RKO (cell line): ENCODE measurements around the gene MED12L.
A peak's percentile ranks its signal among the peaks of the same experiment; 100 is the strongest.
"Not testable (repeated sequence)": the region's sequence is repeated elsewhere in the genome, so short reads cannot be mapped to it uniquely, and the experiment has no call there.

ENCODE experiments used
- DNase-seq: peaks from one replicate; pipeline ENCODE4 v3.0.0-alpha.2; 2016; ENCODE audit warnings: low spot score

MED12L gene

DNA sequence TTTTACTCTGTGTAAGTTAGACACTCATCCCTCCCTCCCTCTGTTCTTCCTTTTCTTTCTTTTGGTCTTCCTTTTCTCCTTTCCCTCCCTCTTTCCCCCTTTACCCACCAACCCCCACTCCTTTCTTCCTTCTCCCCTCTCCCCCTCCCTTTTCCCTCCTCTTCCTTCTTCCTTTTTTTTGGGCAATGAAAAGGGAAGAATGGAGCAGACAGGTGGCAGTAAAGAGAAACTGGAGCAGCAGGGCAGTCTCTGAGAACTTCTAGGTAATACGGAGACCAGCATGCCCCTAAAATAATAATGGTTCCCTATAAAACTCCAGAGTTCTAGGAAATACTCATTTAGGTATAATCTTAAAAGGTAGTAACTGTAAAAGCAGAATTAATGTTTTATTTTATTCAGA is 129.0 kb downstream of the MED12L start:
- no peak for DNase-seq

DNA sequence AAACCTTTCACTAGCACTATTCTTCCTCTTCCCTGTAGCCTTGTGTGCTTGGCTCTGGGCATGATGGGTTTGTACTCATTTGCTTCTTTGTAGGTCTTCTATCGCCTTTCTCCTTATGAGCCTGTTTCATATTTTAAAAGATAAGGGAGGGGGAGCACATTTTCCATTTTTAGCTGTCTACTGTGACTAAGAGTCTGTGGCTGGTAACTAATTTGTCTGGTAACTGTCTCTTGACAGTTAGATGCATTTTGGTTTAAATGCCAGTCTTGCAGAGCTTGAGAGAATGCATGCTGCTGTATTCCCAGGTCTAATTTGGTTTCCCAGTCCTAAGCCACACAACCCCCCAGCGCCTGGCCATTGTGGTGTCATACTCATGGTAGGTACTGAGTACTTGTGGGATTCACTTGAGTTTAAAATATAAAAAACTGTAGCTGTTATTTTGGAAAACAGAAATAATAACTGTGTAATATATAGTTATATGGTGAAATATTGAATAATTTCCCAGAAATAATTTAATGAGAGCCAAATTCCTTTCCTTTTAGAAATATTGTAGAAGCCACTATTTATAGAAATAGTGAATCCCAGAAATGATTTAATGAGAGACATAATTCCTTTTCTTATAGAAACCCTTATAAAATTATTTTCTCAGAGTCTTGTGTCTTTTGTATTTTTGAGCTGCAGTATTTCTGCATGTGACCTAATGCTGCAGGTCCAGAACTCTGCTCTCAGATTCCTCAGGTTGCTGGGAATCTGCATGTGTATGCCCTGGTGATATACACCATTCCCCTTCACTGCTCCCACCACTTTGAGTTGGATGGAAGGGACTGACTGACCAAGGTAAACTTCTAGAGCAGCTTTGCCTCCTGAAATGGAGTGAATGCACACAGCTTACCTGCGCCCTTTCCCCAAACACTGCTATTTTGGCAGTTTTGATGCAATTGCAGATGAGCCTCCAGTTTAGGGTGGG is 131.5 kb downstream of the MED12L start:
- DNase-seq, result no peak

DNA sequence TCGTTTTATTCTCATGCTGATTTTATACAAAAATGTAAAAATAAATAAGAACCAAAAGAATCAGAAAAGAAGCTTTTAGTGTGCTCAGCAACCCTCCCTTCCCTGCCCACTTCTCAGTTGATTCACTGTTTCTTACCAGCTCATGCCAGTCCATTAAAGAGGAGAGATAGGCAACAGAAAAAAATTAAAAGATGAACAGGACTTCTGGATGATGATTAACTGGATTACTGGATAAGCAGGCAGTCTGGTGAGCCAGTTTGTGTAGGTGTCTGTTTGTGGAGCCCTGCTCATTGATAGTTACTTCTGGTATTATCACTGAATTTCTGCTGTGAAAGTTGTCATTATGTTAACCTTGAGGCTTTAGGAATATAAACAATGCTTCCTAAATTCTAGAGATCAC is 132.7 kb downstream of the MED12L start:
- DNase-seq, result no peak

DNA sequence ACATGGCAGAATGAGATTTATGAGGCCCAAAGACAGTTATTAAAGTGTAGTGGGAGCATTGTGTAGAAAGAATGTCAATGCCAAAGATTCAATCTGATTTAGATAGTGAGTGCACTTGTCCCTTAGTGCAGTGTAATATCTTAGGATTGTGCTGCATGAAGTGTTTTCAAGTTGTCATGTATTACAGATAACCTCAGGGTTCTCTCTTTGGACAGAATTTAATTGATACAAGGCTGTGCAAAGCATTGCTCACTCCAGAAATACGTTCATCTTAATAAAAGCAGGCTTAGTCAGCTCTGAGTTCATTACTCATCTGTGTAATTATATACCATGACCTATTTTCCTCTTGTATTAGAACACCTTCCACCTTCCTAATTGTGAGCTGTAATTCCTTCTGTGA is 133.6 kb downstream of the MED12L start:
- DNase-seq, result peak; percentile 68

GRCh38 chr3:151224268-151224866 is 138.9 kb downstream of the MED12L start:
- DNase-seq, result no peak

DNA sequence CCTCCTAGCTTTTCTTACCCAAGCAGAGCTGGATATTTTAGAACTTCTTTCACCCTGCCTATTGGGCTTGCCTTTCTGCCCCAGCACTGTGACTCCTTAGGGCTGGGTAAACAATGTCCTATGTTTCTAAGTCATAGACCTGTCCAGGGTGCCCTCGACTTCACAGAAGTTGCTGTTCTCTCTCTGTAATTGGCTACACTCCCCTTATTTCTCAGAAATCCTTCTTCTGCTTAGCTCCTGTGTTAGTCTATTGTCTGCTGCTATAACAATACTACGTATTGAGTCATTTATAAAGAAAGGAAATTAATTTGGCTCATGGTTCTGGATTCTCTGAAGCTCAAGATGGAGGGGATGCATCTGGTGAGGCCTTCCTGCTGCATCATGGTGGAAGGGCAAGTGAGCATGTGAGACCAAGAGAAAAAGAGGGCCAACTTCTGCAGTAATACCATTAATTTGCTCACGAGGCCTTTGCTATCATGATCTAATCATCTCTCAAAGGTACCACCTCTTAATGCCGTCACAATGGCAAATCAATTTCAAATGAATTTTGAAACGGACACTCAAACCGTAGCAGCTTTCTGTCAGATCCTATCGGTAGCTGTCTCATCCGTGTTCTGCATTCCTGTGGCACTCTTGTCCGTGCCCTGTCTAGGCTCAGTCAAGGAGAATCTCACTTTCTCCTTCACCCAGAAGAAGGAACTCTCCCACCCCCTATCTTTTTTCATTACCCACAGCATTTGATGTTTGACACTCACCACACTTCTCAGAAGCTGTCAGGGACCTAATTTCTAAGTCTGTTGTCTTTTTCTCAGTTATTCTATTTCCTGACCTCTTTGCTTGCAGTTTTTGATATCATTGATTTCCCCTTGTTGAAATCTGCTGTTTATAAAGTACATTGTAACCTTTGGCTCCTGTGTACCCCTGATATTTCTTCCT is 139.8 kb downstream of the MED12L start:
- no peak for DNase-seq

GRCh38 chr3:151226088-151226563 is 140.7 kb downstream of the MED12L start:
- DNase-seq, result peak; percentile 70

- DNase-seq, result no peak
Measured at GRCh38 chr3:151226825-151227224, 141.4 kb downstream of the MED12L start.

DNA sequence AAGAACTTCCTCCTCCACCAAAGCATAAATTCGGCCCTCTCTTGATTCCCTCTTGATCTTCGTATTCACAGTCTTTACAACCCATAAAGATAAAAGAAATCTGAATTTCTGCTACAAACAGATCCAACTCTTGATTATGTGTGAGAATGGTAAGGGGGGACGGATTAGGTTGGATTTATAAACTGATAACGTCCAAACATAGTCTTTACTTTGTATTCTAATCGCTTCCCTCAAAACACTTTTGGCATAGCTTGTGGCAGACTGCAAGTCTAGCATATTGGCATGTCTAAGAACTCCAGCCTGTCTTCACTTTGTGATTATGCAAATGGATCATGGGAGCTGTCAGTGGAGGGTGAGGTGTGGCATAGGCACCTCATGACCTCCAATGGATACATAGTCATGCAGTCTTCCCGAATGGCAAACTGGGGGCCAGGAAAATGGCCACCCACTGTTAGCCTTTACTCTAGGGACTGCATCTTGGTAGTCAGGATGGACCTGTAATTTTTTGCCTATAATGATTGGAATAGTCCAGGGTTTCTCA is 141.9 kb downstream of the MED12L start:
- no peak for DNase-seq

DNA sequence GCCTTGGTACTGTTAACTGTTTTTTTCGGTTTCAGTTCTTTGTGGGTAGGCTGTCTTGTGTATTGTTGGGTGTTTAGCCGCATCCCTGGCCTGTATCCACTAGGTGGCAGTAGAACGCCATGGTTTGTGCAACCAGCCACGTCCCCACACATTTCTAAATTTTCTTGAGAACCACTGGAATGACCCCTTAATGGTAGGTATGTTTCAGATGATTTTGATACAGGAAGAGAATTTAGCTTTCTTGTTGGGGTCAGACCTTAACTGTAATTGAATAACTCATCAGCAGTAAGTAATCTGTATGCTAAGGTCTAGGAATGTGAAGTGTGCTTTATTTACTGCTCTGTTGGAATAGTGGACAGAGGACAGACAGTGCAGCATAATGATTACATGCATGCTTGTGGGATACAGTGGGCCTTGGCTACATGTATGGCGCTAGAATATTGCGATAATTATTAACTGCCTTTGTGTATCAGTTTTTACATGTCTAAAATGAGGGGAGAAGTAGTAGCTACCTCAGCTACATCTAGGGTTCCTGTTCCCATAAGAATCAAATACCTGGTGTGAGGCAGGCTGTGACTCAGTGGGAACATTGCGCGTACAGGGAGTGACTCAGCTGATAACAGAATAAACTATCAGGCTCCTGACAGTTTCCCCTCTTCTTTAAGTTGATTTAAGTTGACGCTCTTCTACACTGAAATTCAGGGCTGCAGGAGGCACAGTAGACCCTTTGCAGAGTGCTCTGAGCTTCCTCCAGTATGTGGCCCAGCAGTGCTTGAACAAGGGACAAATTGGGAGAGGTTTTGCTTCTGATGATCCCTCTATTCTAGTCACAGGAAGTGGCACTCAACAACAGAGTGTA is 142.6 kb downstream of the MED12L start:
- DNase-seq, result peak; percentile 51

- no peak for DNase-seq
Measured at GRCh38 chr3:151228666-151229040, 143.2 kb downstream of the MED12L start.

GRCh38 chr3:151230646-151231045 is 145.2 kb downstream of the MED12L start:
- DNase-seq, result no peak

- not testable (repeated sequence) for DNase-seq
Measured at GRCh38 chr3:151232403-151232802, 146.9 kb downstream of the MED12L start.

DNA sequence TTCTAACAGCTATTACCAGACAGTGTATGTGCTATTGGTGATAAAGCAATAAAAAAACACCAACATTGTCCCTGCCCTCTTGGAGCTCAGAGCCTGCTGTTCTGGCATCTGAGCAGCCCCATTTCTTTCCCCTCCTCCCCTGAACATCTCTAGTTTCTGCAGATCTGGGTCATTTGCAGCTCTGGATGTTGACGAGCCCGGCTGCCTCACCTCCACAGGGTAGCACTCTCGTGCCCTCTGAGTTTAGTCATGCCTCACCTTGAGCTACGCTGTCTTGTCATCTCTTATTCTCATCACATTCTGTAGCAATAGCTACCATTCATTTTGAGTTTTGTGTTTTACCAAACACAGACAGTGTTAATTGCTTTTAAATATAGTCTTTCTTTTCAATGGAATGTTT is 147.5 kb downstream of the MED12L start:
- DNase-seq, result no peak

- no peak for DNase-seq
Measured at GRCh38 chr3:151234825-151235224, 149.4 kb downstream of the MED12L start.

DNA sequence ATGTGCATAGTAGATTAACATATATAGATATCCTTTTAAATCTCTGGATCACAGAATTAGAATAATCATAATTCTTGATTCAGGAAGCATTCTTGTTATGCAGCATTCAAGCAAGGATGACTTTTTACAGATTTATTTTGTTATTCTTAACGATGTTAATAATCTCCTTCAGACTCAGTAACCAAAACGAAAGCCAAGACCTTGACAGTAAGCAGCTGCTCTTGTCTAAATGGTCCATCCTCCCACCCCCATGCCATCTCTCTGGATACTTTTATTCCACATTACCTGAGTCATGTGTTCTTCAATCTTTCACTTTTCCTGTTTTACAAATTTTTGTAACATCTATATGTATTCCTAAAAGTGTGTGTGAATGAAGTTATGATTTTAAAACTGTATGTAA is 150.9 kb downstream of the MED12L start:
- DNase-seq, result no peak

DNA sequence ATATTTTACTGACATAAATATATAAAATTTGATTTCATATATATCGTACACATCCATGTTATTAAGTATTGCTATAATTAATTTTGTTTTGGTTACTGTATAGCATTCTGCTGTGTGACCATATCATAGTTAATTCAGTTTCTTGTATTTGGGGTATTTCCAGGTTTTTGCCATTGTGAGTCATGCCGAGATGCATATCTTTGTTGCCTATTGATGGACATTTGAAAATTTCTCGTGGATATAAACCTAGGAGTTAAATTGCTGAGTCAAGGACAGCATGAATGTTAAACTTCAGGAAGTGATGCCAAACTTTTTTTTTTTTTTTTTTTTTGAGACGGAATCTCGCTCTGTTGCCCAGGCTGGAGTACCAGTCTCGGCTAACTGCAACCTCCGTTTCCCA is 151.3 kb downstream of the MED12L start:
- no peak for DNase-seq

DNA sequence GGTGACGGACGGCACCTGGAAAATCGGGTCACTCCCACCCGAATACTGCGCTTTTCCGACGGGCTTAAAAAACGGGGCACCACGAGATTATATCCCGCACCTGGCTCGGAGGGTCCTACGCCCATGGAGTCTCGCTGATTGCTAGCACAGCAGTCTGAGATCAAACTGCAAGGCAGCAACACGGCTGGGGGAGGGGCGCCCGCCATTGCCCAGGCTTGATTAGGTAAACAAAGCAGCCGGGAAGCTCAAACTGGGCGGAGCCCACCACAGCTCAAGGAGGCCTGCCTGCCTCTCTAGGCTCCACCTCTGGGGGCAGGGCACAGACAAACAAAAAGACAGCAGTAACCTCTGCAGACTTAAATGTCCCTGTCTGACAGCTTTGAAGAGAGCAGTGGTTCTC is 156.5 kb downstream of the MED12L start:
- DNase-seq, result not testable (repeated sequence)

- DNase-seq, result no peak
Measured at GRCh38 chr3:151248772-151249337, 163.4 kb downstream of the MED12L start.

- no peak for DNase-seq
Measured at GRCh38 chr3:151256749-151257148, 171.3 kb downstream of the MED12L start.

DNA sequence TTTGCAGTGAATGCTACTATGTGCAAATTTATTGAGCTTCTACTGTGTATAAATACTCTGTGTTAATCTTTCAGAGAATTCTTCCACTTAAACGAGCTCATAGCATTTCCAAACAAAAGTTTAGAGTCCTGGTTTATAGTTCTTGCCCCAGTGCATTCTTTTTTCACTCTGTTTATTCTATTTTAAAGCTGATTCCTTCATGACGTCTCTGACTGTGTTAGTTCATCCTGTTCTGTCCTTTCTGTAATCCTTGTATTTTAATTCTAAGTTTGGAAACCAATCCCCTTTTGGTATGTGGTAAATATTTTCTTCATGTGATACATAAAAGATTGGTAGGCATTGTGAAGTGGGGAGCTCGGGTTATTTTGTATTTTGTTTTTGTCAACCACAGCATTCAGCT is 174.2 kb downstream of the MED12L start:
- DNase-seq, result no peak
